Colon (tissue), 2 donors: Measurements from ENCODE around the gene HLCS.

Experiments
- FAIRE-seq: peaks from 2 replicates; lab custom pipeline; 2012; peaks lifted over from hg19 to GRCh38; lab: Jason Lieb, UNC
- donor health status: control.
- donor health status: control.

Gene HLCS

GRCh38 chr21:36743446-36743845 is 223.0 kb downstream of the HLCS start:
- no peak for FAIRE-seq

- FAIRE-seq = no peak
These were observed 223.5 kb downstream of the HLCS start for GRCh38 chr21:36743008-36743407.

- FAIRE-seq = no peak
These were observed 225.0 kb downstream of the HLCS start for GRCh38 chr21:36741506-36741905.

- no peak for FAIRE-seq
These were observed 227.9 kb downstream of the HLCS start for GRCh38 chr21:36738489-36739126.

GRCh38 chr21:36735724-36736320 is 230.6 kb downstream of the HLCS start:
- FAIRE-seq = no peak

GRCh38 chr21:36735201-36735515 is 231.3 kb downstream of the HLCS start:
- no peak for FAIRE-seq

- FAIRE-seq = no peak
These were observed 231.9 kb downstream of the HLCS start for GRCh38 chr21:36734367-36735200.

GRCh38 chr21:36733857-36734256 is 232.6 kb downstream of the HLCS start:
- no peak for FAIRE-seq

- no peak for FAIRE-seq
These were observed 233.7 kb downstream of the HLCS start for GRCh38 chr21:36732761-36733160.

- FAIRE-seq = no peak
These were observed 234.3 kb downstream of the HLCS start for GRCh38 chr21:36732217-36732616.

- FAIRE-seq = no peak
These were observed 235.9 kb downstream of the HLCS start for GRCh38 chr21:36730291-36731281.

GRCh38 chr21:36729310-36729970 is 237.0 kb downstream of the HLCS start:
- no peak for FAIRE-seq

GRCh38 chr21:36728371-36729111 is 237.9 kb downstream of the HLCS start:
- no peak for FAIRE-seq

- FAIRE-seq = no peak
These were observed 238.6 kb downstream of the HLCS start for GRCh38 chr21:36727866-36728265.

- no peak for FAIRE-seq
These were observed 240.6 kb downstream of the HLCS start for GRCh38 chr21:36725793-36726386.

- no peak for FAIRE-seq
These were observed 241.8 kb downstream of the HLCS start for GRCh38 chr21:36724660-36725059.

- FAIRE-seq = no peak
These were observed 243.0 kb downstream of the HLCS start for GRCh38 chr21:36723371-36723881.

GRCh38 chr21:36722370-36723368 is 243.8 kb downstream of the HLCS start:
- FAIRE-seq = no peak

- no peak for FAIRE-seq
These were observed 244.7 kb downstream of the HLCS start for GRCh38 chr21:36721817-36722216.
